Activated CD8-positive, alpha-beta memory T cell treated with anti-CD3 and anti-CD28 coated beads, Interleukin-2, amount 50 U/mL, for 1 hour (primary cell): Measurements from ENCODE around the gene SYNRG.

Experiments used
- DNase-seq: peaks from one replicate; pipeline ENCODE4 v3.0.0-alpha.2; 2020; ENCODE audit errors: extremely low read depth

SYNRG gene

GRCh38 chr17:37476431-37477120 lies 132.6 kb downstream of the SYNRG start:
- no peak for DNase-seq

DNA sequence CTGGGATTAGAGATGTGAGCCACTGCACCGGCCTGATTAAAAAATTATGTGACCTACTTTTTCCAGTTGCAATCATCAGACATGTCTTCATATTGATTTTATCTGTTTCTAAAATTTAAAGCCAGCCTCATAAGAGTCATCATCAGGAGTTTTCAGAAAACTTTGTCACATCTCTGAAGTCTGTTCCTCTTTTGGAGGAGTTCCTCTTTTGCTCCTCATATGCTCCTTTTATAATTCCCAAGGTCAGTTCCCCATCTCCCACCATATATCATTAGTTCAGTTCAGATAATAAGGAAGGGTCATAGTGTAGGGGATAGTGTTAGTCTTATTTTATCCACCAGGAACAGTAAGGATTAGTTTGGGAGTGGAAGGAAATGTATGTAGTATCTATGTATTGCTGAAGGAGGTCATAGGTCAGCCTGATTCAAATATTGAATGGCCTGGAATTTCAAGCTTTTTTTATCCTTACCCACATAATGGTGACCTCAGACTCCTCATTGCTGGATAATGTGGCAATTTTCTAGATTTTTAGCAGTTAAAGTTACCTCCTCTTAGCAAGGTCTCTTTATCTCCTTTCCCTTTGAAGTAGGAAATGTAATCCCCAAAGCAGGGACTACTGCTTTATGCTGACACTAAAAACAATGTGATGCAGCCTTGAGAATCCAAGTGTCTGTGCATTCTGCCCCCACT lies 133.3 kb downstream of the SYNRG start:
- DNase-seq = no peak

GRCh38 chr17:37470181-37470580 lies 139.0 kb downstream of the SYNRG start:
- DNase-seq = no peak

DNA sequence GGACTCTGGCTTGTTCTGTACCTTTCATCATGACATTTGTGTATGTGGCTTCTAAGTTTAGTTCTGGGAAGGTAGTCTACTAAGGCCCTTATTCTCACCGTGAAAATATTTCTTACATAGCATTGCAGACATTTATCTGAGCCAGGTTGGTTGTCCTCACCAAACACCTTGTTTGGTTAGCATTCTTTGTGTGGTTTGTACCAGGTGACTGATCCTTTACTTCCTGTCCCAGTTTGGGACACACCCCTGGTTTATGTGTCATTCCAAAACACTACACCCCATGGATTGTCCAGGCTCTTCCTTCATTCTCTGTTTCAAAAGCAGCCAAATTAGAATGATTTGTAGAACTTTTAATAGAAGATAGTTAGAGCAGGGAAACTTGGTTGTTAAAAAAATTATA lies 142.7 kb downstream of the SYNRG start:
- no peak for DNase-seq

GRCh38 chr17:37465069-37465616 lies 144.1 kb downstream of the SYNRG start:
- no peak for DNase-seq
